AG04450 (cell line): ENCODE data around the gene IL1RN. TPM values are rescaled to one million over a fixed set of nuclear protein-coding genes. Genes with fewer than 3 reads are reported as not detected.

Experiments used
- CTCF ChIA-PET: fragments of 300-600, 350-600 bp; formaldehyde crosslinking; extraction: SDS; loops from one replicate; lab custom pipeline; 2022; ENCODE audit warnings: antibody characterized with exemption, inconsistent platforms; lab: Charles Lee
- POLR2A ChIA-PET: fragments of 350-600 bp; formaldehyde crosslinking; extraction: SDS; loops from one replicate; lab custom pipeline; 2021; ENCODE audit warnings: antibody characterized with exemption, inconsistent platforms; lab: Yijun Ruan, JAX
- DNase-seq: peaks from one replicate; pipeline ENCODE4 v3.0.0-alpha.2; 2011; ENCODE audit warnings: low read depth, low spot score
- H3K27ac ChIP-seq: one replicate; pipeline ENCODE4 v1.5.1; 2012; ENCODE audit warnings: low read depth, low read length, control low read depth
- H3K27me3 ChIP-seq: one replicate; pipeline ENCODE4 v1.6.0; 2012; ENCODE audit warnings: low read length; ENCODE audit not compliant: control insufficient read depth, insufficient read depth
- H3K4me3 ChIP-seq: 2 replicates; pipeline ENCODE4 v1.5.1; 2011; ENCODE audit warnings: mild to moderate bottlenecking, low read depth, low read length, control low read depth
- H3K9me3 ChIP-seq: 2 replicates; pipeline ENCODE4 v1.5.1; 2012; ENCODE audit warnings: low read length; ENCODE audit not compliant: control insufficient read depth, insufficient read depth
- polyA plus RNA-seq: library from polyadenylated mRNA; depleted of rRNA; stranded (reverse); fragments of >200 nt; gene quantifications from 2 replicates; pipeline ENCODE4 v1.2.3, GENCODE V29; 2011
- TF ChIP-seq, protein P1 (sequence below): IDR thresholded peaks from 2 replicates; pipeline ENCODE4 v1.5.1; 2011; ENCODE audit warnings: low read depth, low read length, control low read depth, inconsistent platforms

Gene IL1RN
- polyA plus RNA-seq, 1 experiment: not detected

DNA sequence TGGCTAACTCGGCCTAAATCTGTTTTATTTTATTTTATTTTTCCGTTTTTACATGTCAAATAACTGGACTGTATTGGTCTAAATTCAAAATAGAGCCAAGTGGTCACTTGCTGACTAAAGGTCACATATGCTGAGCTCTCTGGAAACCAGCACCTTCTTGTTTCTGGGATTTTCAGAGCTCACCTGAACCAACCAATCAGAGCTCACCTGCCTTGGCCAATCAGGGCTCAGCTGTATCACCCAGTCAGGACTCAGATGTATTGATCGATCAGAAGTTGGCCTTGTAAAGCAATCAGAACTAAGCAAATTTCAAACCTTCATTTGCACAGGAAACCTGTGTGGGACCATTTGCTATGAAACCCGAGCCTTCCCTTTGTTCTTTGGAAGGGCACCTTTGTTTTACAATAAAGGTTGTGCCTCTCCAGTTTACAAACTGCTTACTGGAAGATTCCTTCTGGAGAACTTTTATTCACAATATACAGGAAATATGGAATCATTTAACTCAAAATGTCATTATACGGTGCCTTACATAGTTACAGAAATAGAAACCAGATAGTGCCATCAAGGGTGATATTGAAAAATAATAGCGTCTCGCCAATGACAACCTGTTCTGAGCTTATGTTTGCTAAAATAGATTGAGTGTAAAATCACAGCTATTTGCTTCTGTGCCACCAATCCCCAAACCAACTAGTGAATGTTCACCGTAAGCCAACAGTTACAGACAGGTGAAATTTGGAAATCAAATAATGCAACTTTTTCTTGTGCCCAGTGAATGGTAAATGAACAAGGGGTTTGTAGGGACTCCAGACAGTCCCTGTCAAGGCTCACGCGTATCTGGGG, 29.1 kb downstream of the IL1RN start:
- Histone ChIP-seq H3K9me3 (no peaks in the 10 kb centered on the region; the same call in 1 of the 2 replicates), H3K27me3 (peaks cover 33% of the 10 kb centered on the region), H3K4me3 (no peak overlapping the region), H3K27ac (no peak overlapping the region)
- TF ChIP-seq, protein P1, sequence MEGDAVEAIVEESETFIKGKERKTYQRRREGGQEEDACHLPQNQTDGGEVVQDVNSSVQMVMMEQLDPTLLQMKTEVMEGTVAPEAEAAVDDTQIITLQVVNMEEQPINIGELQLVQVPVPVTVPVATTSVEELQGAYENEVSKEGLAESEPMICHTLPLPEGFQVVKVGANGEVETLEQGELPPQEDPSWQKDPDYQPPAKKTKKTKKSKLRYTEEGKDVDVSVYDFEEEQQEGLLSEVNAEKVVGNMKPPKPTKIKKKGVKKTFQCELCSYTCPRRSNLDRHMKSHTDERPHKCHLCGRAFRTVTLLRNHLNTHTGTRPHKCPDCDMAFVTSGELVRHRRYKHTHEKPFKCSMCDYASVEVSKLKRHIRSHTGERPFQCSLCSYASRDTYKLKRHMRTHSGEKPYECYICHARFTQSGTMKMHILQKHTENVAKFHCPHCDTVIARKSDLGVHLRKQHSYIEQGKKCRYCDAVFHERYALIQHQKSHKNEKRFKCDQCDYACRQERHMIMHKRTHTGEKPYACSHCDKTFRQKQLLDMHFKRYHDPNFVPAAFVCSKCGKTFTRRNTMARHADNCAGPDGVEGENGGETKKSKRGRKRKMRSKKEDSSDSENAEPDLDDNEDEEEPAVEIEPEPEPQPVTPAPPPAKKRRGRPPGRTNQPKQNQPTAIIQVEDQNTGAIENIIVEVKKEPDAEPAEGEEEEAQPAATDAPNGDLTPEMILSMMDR: no peak
- CTCF ChIA-PET: interaction anchor here (0.5 to 2.7 kb wide), 5 partner anchors 19 to 234 kb away, joined by 3 to 28 read pairs (median 3); no protein-coding TSS in a partner anchor
- POLR2A ChIA-PET: no interaction called here
- no peak for DNase-seq

DNA sequence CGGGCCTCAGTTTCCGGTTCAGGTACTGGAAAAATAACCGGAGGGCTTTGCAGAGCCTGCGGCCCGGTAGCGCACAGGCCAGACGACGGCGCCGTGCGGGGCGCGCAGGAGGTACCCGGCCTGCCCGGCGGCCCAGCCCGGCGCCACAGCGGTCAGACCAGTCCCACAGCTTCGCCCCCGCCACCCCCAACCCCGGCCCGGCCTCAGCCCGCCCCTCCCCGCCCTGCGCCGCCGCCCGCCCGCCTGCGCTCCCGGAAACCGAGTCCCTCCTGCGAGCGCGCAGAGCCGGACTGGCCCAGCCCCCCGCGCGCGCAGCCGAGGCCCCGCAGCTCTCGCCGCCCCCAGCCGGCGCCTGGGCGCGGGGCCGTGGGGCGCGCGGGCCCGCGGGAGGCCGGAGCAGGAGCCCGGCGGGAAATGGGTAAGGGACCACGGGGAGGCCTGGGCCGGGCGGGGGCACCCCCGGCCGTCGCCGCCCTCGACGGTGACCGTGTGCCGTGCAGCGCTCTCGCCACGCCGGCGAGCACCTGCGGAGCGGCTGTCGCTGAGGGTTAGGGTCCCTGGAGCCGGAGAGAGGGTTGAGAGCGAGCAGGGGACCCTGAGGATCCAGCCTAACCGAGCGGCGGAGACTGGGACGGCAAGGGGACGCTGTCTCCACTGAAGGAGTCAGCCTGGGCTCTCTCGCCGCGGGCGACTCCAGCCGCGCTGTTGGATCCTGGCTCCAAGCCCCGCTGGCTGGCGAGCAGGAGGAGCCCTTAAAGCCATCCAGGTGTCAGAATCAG, 29.9 kb downstream of the IL1RN start:
- Histone ChIP-seq H3K4me3 (peak overlapping the region; percentile 35), H3K27ac (no peak overlapping the region), H3K27me3 (peaks cover 30% of the 10 kb centered on the region), H3K9me3 (no peaks in the 10 kb centered on the region; the same call in 1 of the 2 replicates)
- TF ChIP-seq, protein P1: no peak
- ChIA-PET POLR2A (no interaction called here), CTCF (interaction anchor here (0.9 to 2.7 kb wide), 7 partner anchors 18 to 233 kb away, joined by 3 to 28 read pairs (median 10); no protein-coding TSS in a partner anchor)
- no peak for DNase-seq

DNA sequence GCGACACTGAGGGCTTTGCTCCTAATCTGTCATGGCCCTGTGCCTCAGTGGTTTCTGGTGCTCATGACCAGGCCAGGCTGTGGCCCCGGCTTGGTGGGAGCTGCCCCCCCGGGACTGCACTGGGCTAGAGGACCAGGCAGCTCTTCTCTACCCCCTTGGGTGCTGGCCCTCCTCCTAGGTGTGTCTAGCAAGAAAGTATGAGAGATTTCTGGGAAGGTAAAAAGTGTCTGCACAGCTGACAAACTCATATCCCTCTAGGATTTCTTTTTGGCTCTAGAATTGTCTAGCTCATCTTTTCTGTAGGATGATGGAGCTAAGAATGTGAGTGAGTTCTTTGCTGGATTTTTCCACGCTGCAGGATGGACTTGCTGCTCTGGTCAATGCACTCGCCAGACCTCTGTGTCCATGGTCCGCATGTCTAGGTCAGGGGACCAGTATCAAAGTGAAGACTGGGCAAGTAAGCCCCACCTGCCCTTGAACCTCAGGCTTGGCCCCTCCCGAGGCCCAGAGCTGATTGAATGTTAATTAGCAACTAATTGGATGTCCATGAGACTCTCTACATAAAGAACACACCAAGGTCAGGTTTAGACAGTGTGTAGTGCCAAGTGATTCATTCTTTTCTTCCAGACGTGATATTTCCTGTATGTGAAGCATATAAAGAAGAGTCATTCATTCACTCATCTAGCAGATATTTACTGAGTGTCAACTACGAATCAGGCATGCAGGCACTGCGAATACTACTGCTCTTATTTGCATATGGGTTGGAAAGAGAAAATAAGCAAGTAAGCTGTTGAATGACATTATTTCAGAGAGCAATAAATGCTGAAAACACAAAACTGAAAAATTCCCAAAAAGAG, 30.7 kb downstream of the IL1RN start:
- TF ChIP-seq, protein P1: no peak
- DNase-seq: no peak
- Histone ChIP-seq H3K27me3 (peaks cover 30% of the 10 kb centered on the region), H3K27ac (no peak overlapping the region), H3K9me3 (no peaks in the 10 kb centered on the region; the same call in 1 of the 2 replicates), H3K4me3 (0 out of 2 replicates have a peak overlapping the region, but pooled peaks have one; percentile 35)
- ChIA-PET POLR2A (interaction anchor here (0.6 to 0.9 kb wide), 2 partner anchors 10 to 82 kb away, joined by 3 read pairs; no protein-coding TSS in a partner anchor), CTCF (interaction anchor here (1.0 to 2.1 kb wide), 7 partner anchors 19 to 232 kb away, joined by 3 to 20 read pairs (median 10); no protein-coding TSS in a partner anchor)

DNA sequence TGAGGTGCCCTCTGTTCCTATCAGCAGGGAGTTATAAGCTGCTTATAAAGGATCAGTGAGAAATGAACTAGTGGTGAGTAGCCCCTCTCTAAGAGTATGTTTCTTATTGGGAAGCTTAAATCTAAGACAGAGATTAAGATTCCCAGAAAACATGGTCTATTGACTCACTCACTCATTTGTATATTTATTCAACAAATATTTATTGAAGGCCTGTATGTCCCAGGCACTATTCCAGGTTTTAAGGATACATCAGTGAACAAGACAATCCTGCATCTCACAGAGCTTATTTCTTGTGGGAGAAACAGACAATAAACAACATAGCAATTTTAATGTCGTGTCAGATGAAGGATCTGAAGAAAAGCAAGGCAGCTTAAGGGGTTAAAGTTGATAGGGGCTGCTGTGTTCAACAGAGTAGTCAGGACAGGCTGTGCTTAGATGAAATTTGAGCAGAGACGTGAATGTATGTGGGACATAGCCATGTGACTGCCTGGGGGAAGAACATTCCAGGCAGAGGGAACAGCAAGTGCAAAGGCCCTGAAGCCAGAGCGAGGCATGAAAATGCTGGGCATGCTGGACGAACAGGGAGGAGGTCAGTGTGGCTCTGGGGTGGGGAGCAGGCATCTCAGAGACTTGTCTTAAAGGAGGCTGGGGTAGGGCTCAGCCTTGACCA, 31.6 kb downstream of the IL1RN start:
- DNase-seq: peak; percentile 2
- ChIA-PET CTCF (interaction anchor here (1.2 to 2.1 kb wide), 6 partner anchors 20 to 231 kb away, joined by 3 to 20 read pairs (median 8); no protein-coding TSS in a partner anchor), POLR2A (interaction anchor here (0.6 to 0.9 kb wide), 2 partner anchors 9 to 81 kb away, joined by 3 read pairs; no protein-coding TSS in a partner anchor)
- TF ChIP-seq, protein P1: no peak
- no peak overlapping the region for H3K27ac ChIP-seq
- peaks cover 30% of the 10 kb centered on the region for H3K27me3 ChIP-seq
- no peaks in the 10 kb centered on the region; the same call in 1 of the 2 replicates for H3K9me3 ChIP-seq
- H3K4me3 ChIP-seq: no peak overlapping the region
